Measurements from ENCODE around the gene PRSS3. TPM values are rescaled to one million over a fixed set of nuclear protein-coding genes. Genes with fewer than 3 reads are reported as not detected.
"Not testable (repeated sequence)": the region's sequence is repeated elsewhere in the genome, so short reads cannot be mapped to it uniquely, and the experiment has no call there.

The PRSS3 gene
- total RNA-seq, 1 donor from 2014 or later, result 0.59 TPM

- no peak for DNase-seq (ENCODE audit: low spot score)
- Mint-ChIP-seq H3K4me3 (ENCODE audit: unreplicated experiment) (no peak overlapping the region), H3K27ac (ENCODE audit: unreplicated experiment) (no peak overlapping the region), H3K27me3 (ENCODE audit: unreplicated experiment) (peaks cover 2% of the 10 kb centered on the region), H3K36me3 (ENCODE audit: low read depth, unreplicated experiment) (no peaks in the 10 kb centered on the region), H3K4me1 (ENCODE audit: unreplicated experiment) (no peaks in the 10 kb centered on the region), H3K9me3 (ENCODE audit: unreplicated experiment) (no peaks in the 10 kb centered on the region)
- no peak for TF ChIP-seq CTCF (IDR thresholded peaks at IDR 0.05; ENCODE audit: unreplicated experiment)
These were observed 29.9 kb upstream of the PRSS3 start for GRCh38 chr9:33765411-33765810.

GRCh38 chr9:33770156-33770880 is 25.0 kb upstream of the PRSS3 start:
- not testable (repeated sequence) for H3K4me3 Mint-ChIP-seq (ENCODE audit: unreplicated experiment); H3K27me3 Mint-ChIP-seq (ENCODE audit: unreplicated experiment); H3K27ac Mint-ChIP-seq (ENCODE audit: unreplicated experiment); H3K36me3 Mint-ChIP-seq (ENCODE audit: low read depth, unreplicated experiment); H3K9me3 Mint-ChIP-seq (ENCODE audit: unreplicated experiment); H3K4me1 Mint-ChIP-seq (ENCODE audit: unreplicated experiment); DNase-seq (ENCODE audit: low spot score)

- H3K27ac Mint-ChIP-seq (ENCODE audit: unreplicated experiment); H3K4me1 Mint-ChIP-seq (ENCODE audit: unreplicated experiment); DNase-seq (ENCODE audit: low spot score); H3K36me3 Mint-ChIP-seq (ENCODE audit: low read depth, unreplicated experiment); H3K4me3 Mint-ChIP-seq (ENCODE audit: unreplicated experiment); H3K9me3 Mint-ChIP-seq (ENCODE audit: unreplicated experiment); H3K27me3 Mint-ChIP-seq (ENCODE audit: unreplicated experiment): not testable (repeated sequence)
These were observed 22.2 kb upstream of the PRSS3 start for GRCh38 chr9:33773135-33773534.

- not testable (repeated sequence) for H3K9me3 Mint-ChIP-seq (ENCODE audit: unreplicated experiment); H3K27me3 Mint-ChIP-seq (ENCODE audit: unreplicated experiment); H3K4me1 Mint-ChIP-seq (ENCODE audit: unreplicated experiment); H3K4me3 Mint-ChIP-seq (ENCODE audit: unreplicated experiment); H3K27ac Mint-ChIP-seq (ENCODE audit: unreplicated experiment); H3K36me3 Mint-ChIP-seq (ENCODE audit: low read depth, unreplicated experiment); DNase-seq (ENCODE audit: low spot score)
These were observed 21.2 kb upstream of the PRSS3 start for GRCh38 chr9:33774074-33774659.

GRCh38 chr9:33776578-33776977 is 18.8 kb upstream of the PRSS3 start:
- Mint-ChIP-seq H3K27me3 (ENCODE audit: unreplicated experiment) (peaks cover 2% of the 10 kb centered on the region), H3K36me3 (ENCODE audit: low read depth, unreplicated experiment) (no peaks in the 10 kb centered on the region), H3K4me3 (ENCODE audit: unreplicated experiment) (no peak overlapping the region), H3K4me1 (ENCODE audit: unreplicated experiment) (no peaks in the 10 kb centered on the region), H3K9me3 (ENCODE audit: unreplicated experiment) (no peaks in the 10 kb centered on the region), H3K27ac (ENCODE audit: unreplicated experiment) (no peak overlapping the region)
- no peak for DNase-seq (ENCODE audit: low spot score)
- no peak for TF ChIP-seq CTCF (IDR thresholded peaks at IDR 0.05; ENCODE audit: unreplicated experiment)

GRCh38 chr9:33778700-33779351 is 16.5 kb upstream of the PRSS3 start:
- H3K27me3 Mint-ChIP-seq (ENCODE audit: unreplicated experiment), result peaks cover 2% of the 10 kb centered on the region
- H3K4me3 Mint-ChIP-seq (ENCODE audit: unreplicated experiment), result no peak overlapping the region
- H3K36me3 Mint-ChIP-seq (ENCODE audit: low read depth, unreplicated experiment), result no peaks in the 10 kb centered on the region
- TF ChIP-seq CTCF (IDR thresholded peaks at IDR 0.05; ENCODE audit: unreplicated experiment), result peak; percentile 80
- peaks cover 2% of the 10 kb centered on the region for H3K4me1 Mint-ChIP-seq (ENCODE audit: unreplicated experiment)
- no peaks in the 10 kb centered on the region for H3K9me3 Mint-ChIP-seq (ENCODE audit: unreplicated experiment)
- H3K27ac Mint-ChIP-seq (ENCODE audit: unreplicated experiment), result no peak overlapping the region
- peak; percentile 54 for DNase-seq (ENCODE audit: low spot score)
